ENCODE measurements around the gene SEPHS2. TPM values are rescaled to one million over a fixed set of nuclear protein-coding genes. Genes with fewer than 3 reads are reported as not detected.

SEPHS2 gene
- total and polyA plus RNA-seq, 2 of the 8 experiments (the other 6 are each of a cell fraction or from before 2014, with no cell fraction given) = 28.2 to 61.8 TPM

DNA sequence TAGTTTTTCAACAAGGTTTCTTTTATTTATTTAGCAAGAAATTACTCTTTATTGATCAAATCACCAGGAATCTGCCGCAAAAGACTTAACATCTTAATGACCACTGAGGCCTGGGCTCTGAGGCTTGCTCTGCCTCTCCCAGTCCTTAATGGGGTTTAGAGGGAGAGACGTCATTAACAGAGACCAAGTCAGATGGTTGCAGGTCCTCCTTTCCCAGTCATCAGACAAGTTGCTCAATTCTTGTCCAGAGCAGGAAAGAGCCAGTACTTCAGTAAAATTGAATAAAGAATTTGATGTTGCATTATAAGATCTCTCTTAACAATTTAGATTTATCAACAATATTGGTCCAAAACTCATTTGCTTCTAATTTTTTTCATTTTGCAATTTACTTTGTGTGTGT is 2.0 kb downstream of the SEPHS2 start:
- peaks cover 0 to 3% of the 10 kb centered on the region in 2 experiments for H4K20me1 ChIP-seq (replicated peaks in 1 of 2; ENCODE audit: control insufficient read depth in 1 of 2, insufficient read depth in 2 of 2, low read length in 2 of 2)
- CTCF ChIA-PET (ENCODE audit: partially characterized antibody) = interaction anchor here (1.0 to 1.4 kb wide), 2 partner anchors 13 to 186 kb away, joined by 3 to 4 read pairs; no protein-coding TSS in a partner anchor
- no peak for DNase-seq (ENCODE audit: low read depth in 1 of 2, low spot score in 2 of 2)
- H4K5ac ChIP-seq (ENCODE audit: insufficient read length, low read depth, low read length) = no peak overlapping the region
- H4K91ac ChIP-seq (replicated peaks; ENCODE audit: insufficient read length, low read length) = no peak overlapping the region
- H3K56ac ChIP-seq (replicated peaks; ENCODE audit: insufficient read length, low read depth, low read length) = no peak overlapping the region
- TF ChIP-seq, protein P1, sequence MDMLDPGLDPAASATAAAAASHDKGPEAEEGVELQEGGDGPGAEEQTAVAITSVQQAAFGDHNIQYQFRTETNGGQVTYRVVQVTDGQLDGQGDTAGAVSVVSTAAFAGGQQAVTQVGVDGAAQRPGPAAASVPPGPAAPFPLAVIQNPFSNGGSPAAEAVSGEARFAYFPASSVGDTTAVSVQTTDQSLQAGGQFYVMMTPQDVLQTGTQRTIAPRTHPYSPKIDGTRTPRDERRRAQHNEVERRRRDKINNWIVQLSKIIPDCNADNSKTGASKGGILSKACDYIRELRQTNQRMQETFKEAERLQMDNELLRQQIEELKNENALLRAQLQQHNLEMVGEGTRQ (IDR thresholded peaks at IDR 0.05; ENCODE audit: low read length) = no peak
- no peak overlapping the region for H3K14ac ChIP-seq (ENCODE audit: insufficient read length)
- H3K4me2 ChIP-seq (ENCODE audit: insufficient read depth in 1 of 2, low read depth in 2 of 2, low read length in 2 of 2) = peak overlapping the region in 1 of 2 experiments; percentile 89; a peak in 1 of 4 replicates
- peaks cover 0 to 9% (median 6%) of the 10 kb centered on the region in 4 experiments; a peak in 5 of 7 replicates for H3K4me1 ChIP-seq (replicated peaks in 1 of 4; ENCODE audit: control insufficient read depth in 3 of 4, insufficient read depth in 4 of 4, low read length in 3 of 4)
- no peak overlapping the region for H2BK15ac ChIP-seq (ENCODE audit: low read length)
- H3K18ac ChIP-seq (ENCODE audit: extremely low read depth, low read length) = no peak overlapping the region
- H3K23me2 ChIP-seq (ENCODE audit: low read depth, low read length) = peaks cover 6% of the 10 kb centered on the region
- H3K4ac ChIP-seq (replicated peaks; ENCODE audit: insufficient read length, low read depth, low read length) = no peak overlapping the region
- no peak overlapping the region for H2AK5ac ChIP-seq (ENCODE audit: low read depth, low read length)
- H3K23ac ChIP-seq (ENCODE audit: insufficient read length) = no peak overlapping the region
- H3K79me1 ChIP-seq (ENCODE audit: low read depth, low read length) = peaks cover 9% of the 10 kb centered on the region
- peaks cover 0 to 13% (median 0%) of the 10 kb centered on the region in 4 experiments; a peak in 1 of 8 replicates for H3K36me3 ChIP-seq (ENCODE audit: control insufficient read depth in 2 of 4, insufficient read depth in 4 of 4, low read length in 3 of 4)
- H4K8ac ChIP-seq (ENCODE audit: extremely low read depth, insufficient read depth, low read length) = no peak overlapping the region
- WGBS, 2 experiments (ENCODE audit: extremely low coverage in 1 of 2, insufficient coverage in 1 of 2, insufficient read length in 1 of 2, insufficient replicate concordance in 2 of 2, low coverage in 1 of 2, low lambda C conversion rate in 2 of 2, missing lambda C conversion rate in 1 of 2) = 91% methylated on average over 2 of the region's 2 CpGs; no CpG with 5 or more reads in 1 of the 2 experiments
- no peaks in the 10 kb centered on the region for H3K9me3 ChIP-seq (ENCODE audit: insufficient read depth in 2 of 2, low read depth in 1 of 2, low read length in 1 of 2)
- FAIRE-seq = no peak
- no peak overlapping the region for H2BK120ac ChIP-seq (replicated peaks; ENCODE audit: low read depth, low read length)
- H2BK12ac ChIP-seq (ENCODE audit: low read depth, low read length) = no peak overlapping the region
- H2AFZ ChIP-seq (ENCODE audit: low read length) = no peak overlapping the region
- no peak overlapping the region for H3K4me3 ChIP-seq (ENCODE audit: extremely low read depth in 1 of 4, insufficient read depth in 2 of 4, low read depth in 3 of 4, low read length in 4 of 4)
- no peak overlapping the region for H2BK5ac ChIP-seq (ENCODE audit: low read depth, low read length)
- H3K9ac ChIP-seq (replicated peaks in 1 of 4; ENCODE audit: extremely low read depth in 1 of 4, low read depth in 3 of 4, low read length in 3 of 4) = no peak overlapping the region
- POLR2A ChIA-PET (ENCODE audit: partially characterized antibody) = interaction anchor here (1.1 kb wide), 1 partner anchor 9 kb away, joined by 3 read pairs; no protein-coding TSS in a partner anchor
- H3K27ac ChIP-seq (ENCODE audit: low read depth, low read length) = no peak overlapping the region
- peaks cover 0 to 12% of the 10 kb centered on the region in 2 experiments; a peak in 1 of 4 replicates for H3K79me2 ChIP-seq (ENCODE audit: control insufficient read depth in 1 of 2, insufficient read depth in 2 of 2, low read length in 2 of 2)
- H2BK20ac ChIP-seq (ENCODE audit: low read length) = no peak overlapping the region
- peaks cover 0 to 4% (median 1%) of the 10 kb centered on the region in 4 experiments; a peak in 1 of 7 replicates for H3K27me3 ChIP-seq (replicated peaks in 1 of 4; ENCODE audit: control insufficient read depth in 3 of 4, extremely low read depth in 1 of 4, insufficient read depth in 3 of 4, low read length in 3 of 4)
